Upper lobe of right lung (tissue), 1 donor: ENCODE data around the gene INPP5E. TPM values are rescaled to one million over a fixed set of nuclear protein-coding genes. Genes with fewer than 3 reads are reported as not detected.
A peak's percentile ranks its signal among the peaks of the same experiment; 100 is the strongest.

Source experiments
- ATAC-seq: fragments of 200-7000 bp; cut with Tn5 transposase; one replicate; pipeline ENCODE4 v1.9.1; 2020; ENCODE audit warnings: mild to moderate bottlenecking, moderate library complexity
- DNase-seq: peaks from one replicate; pipeline ENCODE4 v3.0.0-alpha.2; 2020
- H3K27ac ChIP-seq: fragments of 200-600 bp; one replicate; pipeline ENCODE4 v1.8.0; 2022
- H3K27me3 ChIP-seq: fragments of 200-600 bp; one replicate; pipeline ENCODE4 v1.8.0; 2022; ENCODE audit warnings: mild to moderate bottlenecking
- H3K36me3 ChIP-seq: fragments of 200-600 bp; one replicate; pipeline ENCODE4 v1.8.0; 2022
- H3K4me1 ChIP-seq: fragments of 200-600 bp; one replicate; pipeline ENCODE4 v1.8.0; 2022
- H3K4me3 ChIP-seq: fragments of 200-600 bp; one replicate; pipeline ENCODE4 v1.8.0; 2022; ENCODE audit warnings: mild to moderate bottlenecking
- H3K9me3 ChIP-seq: fragments of 200-600 bp; one replicate; pipeline ENCODE4 v1.8.0; 2022
- intact Hi-C: fragments of 100-400 bp; cut with DNase I; formaldehyde crosslinking; loops from one replicate; pipeline ENCODE4 v1.11.0; 2022
- total RNA-seq: library from RNA; stranded (reverse); fragmentation: NEBNext Ultra II Directional; extraction: Animal tissue kit (Norgen Biotek cat#: 25700); gene quantifications from one replicate; pipeline ENCODE4 v1.2.1, GENCODE V29; 2021
- TF ChIP-seq, protein P1 (sequence below): fragments of 200-600 bp; IDR thresholded peaks from one replicate; pipeline ENCODE4 v1.8.0; 2022; ENCODE audit warnings: antibody characterized with exemption
- donor health status: DM: no; HTN: yes; CAD: no; lungs with severe emphysema.

The INPP5E gene
- total RNA-seq, 1 donor from 2014 or later, result 13.0 TPM

DNA sequence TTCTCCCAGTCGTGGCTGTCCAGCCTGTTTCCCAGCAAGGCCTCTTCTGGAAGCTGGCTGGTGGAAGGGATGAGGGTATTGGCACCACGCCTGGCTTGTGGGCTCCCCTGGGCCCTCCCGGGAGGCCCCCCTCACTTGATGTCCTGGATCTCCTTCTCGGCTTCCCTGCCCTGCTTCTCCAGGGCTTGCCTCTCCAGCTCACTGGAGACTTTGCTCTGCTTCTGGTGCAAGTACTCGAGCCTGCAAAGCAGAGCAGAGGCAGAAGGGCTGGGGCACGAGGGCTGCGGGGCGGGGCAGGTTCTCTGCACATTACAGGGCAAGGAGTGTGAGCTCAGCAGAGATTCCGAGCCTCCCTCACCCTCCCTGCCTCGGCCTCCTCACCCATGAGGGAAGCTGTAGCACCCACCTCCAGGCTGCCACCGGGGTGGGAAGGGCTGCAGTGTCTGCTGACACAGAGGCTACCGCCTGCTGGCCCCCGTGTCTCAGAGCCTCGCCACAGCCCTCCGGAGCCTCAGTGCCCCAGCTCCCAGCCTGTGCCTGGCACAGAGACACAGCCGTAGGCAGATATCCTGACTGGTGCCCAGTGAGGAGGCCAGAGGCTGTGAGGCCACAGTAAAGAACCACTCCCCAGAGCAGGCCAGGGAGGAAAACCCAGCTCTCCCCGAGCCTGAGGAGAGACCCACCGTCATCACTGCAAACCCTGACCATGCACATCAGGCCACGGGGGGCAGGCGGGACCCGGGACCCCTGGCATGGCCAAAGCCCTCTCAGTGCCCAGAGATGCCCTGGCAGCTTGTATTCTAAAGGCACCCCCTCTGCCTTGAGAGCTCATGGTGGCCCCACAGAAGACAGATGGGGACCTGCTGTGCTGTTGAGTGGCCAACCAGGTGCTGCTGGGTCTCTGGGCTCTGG is 46.9 kb downstream of the INPP5E start:
- Histone ChIP-seq H3K36me3 (peaks cover 62% of the 10 kb centered on the region), H3K4me1 (no peaks in the 10 kb centered on the region), H3K27ac (no peak overlapping the region), H3K9me3 (no peaks in the 10 kb centered on the region), H3K4me3 (no peak overlapping the region), H3K27me3 (no peaks in the 10 kb centered on the region)
- intact Hi-C loops, result no loop called here
- TF ChIP-seq, protein P1, sequence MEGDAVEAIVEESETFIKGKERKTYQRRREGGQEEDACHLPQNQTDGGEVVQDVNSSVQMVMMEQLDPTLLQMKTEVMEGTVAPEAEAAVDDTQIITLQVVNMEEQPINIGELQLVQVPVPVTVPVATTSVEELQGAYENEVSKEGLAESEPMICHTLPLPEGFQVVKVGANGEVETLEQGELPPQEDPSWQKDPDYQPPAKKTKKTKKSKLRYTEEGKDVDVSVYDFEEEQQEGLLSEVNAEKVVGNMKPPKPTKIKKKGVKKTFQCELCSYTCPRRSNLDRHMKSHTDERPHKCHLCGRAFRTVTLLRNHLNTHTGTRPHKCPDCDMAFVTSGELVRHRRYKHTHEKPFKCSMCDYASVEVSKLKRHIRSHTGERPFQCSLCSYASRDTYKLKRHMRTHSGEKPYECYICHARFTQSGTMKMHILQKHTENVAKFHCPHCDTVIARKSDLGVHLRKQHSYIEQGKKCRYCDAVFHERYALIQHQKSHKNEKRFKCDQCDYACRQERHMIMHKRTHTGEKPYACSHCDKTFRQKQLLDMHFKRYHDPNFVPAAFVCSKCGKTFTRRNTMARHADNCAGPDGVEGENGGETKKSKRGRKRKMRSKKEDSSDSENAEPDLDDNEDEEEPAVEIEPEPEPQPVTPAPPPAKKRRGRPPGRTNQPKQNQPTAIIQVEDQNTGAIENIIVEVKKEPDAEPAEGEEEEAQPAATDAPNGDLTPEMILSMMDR, result no peak
- ATAC-seq, result no peak
- DNase-seq, result no peak

DNA sequence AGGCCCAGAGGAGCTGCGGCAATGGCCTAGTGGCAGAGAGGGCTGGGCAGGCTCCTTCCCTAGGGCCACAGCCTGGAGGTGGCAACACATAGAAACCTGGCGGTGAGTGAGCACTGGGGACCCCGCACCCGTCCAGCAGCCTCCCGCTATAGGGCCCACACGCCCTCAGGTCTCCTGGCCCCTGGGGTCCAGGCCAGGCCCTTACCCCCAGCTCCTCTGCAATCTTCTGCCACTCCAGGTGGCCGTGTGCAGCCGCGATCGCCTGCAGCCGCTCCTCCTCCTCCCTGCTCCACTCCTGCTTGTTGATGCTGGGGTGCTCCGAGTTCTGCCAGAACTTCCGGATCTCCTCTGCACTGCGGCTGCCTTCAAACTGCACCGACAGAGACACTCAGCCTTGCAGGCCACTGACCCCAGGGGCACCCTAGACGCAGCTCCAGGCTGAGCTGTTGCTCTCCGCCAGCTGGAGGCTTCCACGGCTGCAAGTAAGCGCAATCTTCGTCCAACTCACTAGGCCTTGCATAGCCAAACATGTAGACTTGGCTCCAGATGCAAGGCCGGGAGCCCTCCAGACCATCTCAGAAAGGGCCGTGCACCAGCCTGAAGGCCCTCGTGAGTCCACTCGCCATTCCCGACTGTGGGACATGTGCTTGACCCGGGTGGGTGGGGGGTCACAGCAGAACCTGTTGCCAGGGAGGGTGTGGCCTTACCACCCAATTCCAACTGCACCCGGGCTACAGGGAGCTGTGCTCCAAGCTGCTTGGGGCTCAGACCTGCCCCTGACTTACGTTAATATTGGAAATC is 47.7 kb downstream of the INPP5E start:
- DNase-seq, result peak; percentile 59
- H3K4me1 ChIP-seq, result no peaks in the 10 kb centered on the region
- TF ChIP-seq, protein P1, result no peak
- intact Hi-C loops, result no loop called here
- H3K9me3 ChIP-seq, result no peaks in the 10 kb centered on the region
- ATAC-seq, result no peak
- H3K27me3 ChIP-seq, result no peaks in the 10 kb centered on the region
- peaks cover 64% of the 10 kb centered on the region for H3K36me3 ChIP-seq
- no peak overlapping the region for H3K4me3 ChIP-seq
- H3K27ac ChIP-seq, result no peak overlapping the region

- no peak for DNase-seq
- peaks cover 47% of the 10 kb centered on the region for H3K36me3 ChIP-seq
- ATAC-seq, result no peak
- H3K27ac ChIP-seq, result no peak overlapping the region
- H3K4me1 ChIP-seq, result no peaks in the 10 kb centered on the region
- no peaks in the 10 kb centered on the region for H3K9me3 ChIP-seq
- TF ChIP-seq, protein P1, result no peak
- intact Hi-C loops, result no loop called here
- no peak overlapping the region for H3K4me3 ChIP-seq
- no peaks in the 10 kb centered on the region for H3K27me3 ChIP-seq
These were observed 50.2 kb downstream of the INPP5E start for GRCh38 chr9:136389396-136389795.

- no peak overlapping the region for H3K27ac ChIP-seq
- peak; percentile 12 for ATAC-seq
- H3K36me3 ChIP-seq, result peaks cover 53% of the 10 kb centered on the region
These were observed 52.4 kb downstream of the INPP5E start for GRCh38 chr9:136387217-136387616.

DNA sequence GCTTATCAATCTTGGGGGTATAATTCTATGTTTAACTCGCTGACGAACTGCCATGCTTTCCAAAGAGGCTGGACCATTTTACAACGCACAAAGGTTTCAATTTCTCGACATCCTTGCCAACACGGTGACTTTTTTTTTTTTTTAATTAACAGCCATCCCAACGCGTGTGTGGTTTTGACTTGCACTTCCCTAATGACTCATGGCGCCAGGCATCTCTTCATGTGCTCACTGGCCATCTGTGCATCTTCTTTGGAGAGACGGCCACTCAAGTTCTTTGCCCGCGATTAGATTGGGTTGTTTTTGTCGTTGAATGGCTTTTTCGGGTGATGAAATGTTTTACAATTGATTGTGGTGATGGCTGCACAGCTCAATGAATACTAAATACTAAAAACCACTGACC is 53.6 kb downstream of the INPP5E start:
- Histone ChIP-seq H3K27me3 (no peaks in the 10 kb centered on the region), H3K4me1 (no peaks in the 10 kb centered on the region), H3K36me3 (peaks cover 48% of the 10 kb centered on the region), H3K9me3 (no peaks in the 10 kb centered on the region), H3K4me3 (no peak overlapping the region), H3K27ac (no peak overlapping the region)
- DNase-seq, result no peak
- ATAC-seq, result no peak
- TF ChIP-seq, protein P1, result no peak
- intact Hi-C loops, result no loop called here

More at GRCh38 chr9:136387217-136387616, 52.4 kb downstream of the INPP5E start:
- Histone ChIP-seq H3K9me3 (no peaks in the 10 kb centered on the region), H3K4me3 (no peak overlapping the region), H3K27me3 (no peaks in the 10 kb centered on the region), H3K4me1 (no peaks in the 10 kb centered on the region)
- TF ChIP-seq, protein P1, result no peak
- intact Hi-C loops, result no loop called here
- no peak for DNase-seq
